Astrocyte of the hippocampus (primary cell): Measurements from ENCODE around the gene CHST9.
A peak's percentile ranks its signal among the peaks of the same experiment; 100 is the strongest.
"Not testable (repeated sequence)": the region's sequence is repeated elsewhere in the genome, so short reads cannot be mapped to it uniquely, and the experiment has no call there.

Source experiments
- DNase-seq: peaks from one replicate; pipeline ENCODE4 v3.0.0; 2011; ENCODE audit warnings: low read depth, low spot score

The CHST9 gene

DNA sequence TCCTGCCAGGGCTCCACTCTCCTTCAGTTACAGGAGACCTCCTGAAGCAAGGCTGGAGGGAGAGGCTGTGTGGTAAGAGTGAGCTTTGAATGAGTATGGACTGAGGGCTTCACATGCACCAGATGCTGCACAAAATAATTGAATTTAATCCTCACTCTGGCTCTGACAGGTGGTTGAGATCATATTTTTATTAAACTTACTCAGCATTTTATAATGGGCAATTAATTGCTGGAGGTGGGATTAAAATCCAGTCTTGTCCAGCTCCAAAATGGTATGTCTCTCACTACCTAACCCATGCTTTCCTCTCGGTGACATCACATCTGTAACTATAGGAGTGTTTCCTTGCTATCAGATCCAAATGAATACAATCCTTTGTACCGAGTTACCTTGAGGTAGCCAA lies 253.4 kb downstream of the CHST9 start:
- no peak for DNase-seq

DNA sequence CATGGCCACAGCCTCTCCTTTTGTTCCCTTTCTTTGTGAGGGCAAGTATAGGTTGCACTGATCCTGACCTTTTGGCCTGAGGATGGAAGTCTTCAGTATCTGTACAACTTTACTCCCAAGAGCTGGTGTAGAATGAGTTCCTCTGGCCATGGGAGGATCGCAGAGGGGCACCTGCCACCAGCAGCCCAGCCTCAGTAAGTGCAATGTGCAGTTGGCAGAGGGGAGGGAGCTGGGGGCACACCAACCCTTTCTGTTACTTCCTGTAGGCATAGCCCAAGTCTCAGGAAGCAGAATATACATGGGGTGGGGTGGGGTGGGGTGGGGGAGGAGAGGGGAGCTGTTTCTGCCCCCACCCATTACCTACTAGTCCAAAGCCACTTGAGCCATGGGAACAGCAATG lies 254.5 kb downstream of the CHST9 start:
- DNase-seq = no peak

DNA sequence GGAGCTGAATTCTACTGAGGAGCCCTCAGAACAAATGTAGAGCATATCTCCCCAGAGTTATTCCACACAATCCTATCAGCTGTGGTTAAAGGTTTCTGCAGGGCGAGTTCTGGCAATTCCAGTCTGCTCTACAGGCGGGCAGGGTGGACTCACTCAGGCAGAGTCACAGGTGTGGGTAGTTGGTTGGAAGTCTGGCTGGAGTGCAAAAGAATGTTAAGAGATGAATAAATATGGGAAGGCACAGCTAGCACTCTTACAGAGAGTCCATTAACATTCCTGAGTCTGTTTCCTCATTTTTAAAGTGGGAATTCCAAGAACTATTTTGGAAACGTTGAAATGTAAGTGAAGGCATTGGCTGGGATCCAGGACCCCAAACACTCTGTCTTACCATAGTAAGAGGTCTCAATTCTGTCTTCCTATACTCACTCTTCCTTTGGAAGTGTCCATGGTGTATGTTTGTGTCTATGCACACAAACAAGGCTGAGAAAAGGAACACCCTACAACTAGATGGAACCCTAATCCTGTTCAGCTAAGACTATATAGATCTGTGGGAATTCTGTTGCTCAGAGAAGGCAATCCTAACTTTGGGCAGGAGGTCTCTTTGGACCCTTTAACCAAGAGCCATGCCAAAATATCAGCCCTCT lies 256.3 kb downstream of the CHST9 start:
- peak; percentile 6 for DNase-seq

DNA sequence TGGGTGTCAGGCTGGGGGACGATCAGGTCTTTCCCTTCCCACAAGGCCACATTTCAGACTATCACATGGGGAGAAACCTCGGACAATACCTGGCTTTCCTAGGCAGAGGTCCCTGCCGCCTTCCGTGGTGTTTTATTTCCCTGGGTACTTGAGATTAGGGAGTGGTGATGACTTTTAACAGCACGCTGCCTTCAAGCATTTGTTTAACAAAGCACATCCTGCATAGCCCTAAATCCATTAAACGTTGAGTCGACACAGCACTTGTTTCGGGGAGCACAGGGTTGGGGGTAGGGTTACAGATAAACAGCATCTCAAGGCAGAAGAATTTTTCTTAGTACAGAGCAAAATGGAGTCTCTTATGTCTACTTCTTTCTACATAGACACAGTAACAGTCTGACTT lies 257.3 kb downstream of the CHST9 start:
- not testable (repeated sequence) for DNase-seq

DNA sequence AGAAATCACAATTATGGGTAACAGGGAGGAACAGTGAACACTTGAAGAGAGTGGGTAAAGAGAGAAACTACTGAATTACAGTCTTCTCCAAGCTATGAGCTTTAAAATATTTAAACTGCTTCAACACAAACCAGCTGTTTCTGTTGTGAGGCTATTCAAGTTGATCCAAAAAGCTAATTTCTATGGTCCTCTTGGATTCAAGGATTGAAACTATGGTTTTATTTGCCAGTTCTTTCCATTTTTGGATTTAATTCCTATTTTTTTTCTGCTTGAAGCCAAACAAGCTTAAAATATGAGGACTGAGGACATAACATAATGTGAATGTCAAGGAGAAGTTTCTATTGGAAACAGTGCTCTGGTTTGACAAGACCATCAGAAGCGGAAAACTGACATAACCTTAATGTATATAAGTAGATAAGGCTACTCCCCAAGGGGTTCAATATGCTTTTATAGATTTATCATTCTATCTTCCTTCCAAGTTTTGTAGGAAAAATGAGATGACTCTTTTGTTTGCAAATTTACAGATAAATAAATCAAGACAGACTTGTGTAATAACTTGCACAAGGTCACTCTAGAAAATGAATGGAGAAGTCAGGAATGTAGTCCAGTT lies 258.9 kb downstream of the CHST9 start:
- no peak for DNase-seq

DNA sequence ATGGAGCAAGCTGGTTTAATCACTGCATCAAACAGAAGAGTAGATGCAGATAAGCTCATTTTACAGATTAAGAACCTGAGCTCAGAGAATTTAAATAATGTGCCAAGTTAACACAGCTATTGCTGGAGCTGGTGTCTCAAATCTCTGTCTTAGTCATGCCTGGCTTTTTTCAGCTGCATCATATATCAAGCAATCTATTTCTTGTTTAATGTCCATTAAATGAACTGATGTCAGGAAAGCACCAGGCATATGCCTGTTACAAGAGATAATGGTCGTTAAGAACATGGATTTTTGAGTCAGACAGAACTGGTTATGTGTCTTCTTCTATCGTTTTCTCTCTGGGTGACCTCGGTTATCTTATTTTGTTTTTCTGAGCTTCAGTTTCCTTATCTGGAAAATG lies 259.8 kb downstream of the CHST9 start:
- DNase-seq = no peak

DNA sequence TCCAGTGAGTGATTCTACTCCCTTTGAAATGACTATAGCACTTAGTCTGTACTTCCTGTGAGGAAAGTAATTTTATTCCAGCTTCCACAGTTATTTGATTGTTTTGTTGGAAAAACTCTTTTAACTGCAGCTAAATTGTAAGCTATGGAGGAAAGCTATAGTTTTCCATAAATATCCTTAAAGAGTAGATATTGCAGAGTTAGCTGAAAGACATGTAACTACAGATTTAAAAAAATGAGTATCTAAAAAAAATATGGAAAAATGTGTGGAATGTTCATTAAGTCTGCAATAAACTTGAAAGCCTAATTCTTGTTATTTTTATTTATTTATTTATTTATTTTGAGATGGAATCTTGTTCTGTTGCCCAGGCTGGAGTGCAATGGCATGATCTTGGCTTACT lies 262.8 kb downstream of the CHST9 start:
- DNase-seq = no peak

DNA sequence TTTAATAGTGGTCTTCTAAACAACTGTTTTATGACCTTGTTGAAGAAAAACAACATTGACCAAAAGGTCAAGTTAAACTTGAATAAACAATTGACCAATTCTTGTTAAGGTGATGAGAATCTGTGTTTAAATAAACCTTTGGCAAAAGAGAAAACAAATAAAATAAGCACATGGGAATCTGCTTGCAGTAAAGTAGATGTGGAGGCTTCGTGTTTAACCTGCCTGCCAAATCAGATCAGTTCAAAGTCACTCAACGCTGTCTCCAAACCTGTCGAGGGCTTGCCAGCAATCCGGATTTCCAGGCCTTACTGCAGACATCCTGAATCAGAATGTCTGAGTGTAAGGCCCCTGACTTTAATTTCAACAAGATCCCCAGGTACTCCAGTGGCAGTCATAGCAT lies 264.5 kb downstream of the CHST9 start:
- DNase-seq = no peak

DNA sequence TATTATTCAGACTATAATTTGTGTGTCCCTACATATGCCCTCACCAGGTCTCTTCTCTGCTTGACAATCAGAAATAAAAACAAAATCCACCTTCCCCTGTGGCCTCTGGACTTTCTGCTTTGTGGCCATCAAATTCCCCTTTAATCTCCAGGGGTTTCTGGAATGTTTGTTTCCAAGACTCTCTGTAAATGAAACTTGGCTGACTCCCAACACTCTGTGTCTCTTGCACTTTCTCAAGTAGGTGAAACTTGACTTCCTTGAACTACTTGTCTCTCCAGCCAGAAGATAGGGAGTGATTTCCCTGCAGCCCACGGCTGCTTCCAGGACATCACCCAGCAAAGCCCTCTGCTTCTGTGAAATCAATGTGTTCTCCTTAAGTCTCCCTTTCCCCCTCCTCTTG lies 265.5 kb downstream of the CHST9 start:
- DNase-seq = peak; percentile 77

DNA sequence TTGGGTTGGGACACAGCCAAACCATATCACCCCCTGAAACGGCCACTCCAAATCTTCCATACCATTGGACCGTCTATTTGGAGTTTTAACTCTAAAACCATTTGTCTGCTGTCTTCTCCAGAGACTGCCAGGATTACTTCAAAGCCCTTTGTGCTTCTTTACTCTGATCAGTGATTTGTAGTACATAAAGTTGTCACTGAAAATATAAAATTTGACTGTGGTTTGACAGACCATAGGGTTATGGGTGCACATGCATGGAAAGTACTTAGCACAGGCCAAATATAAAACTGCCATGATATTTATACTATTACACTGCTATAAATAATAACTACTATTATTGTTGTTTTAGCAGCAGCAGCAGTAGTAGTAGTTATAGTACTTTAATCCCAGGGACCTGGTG lies 265.9 kb downstream of the CHST9 start:
- no peak for DNase-seq

DNA sequence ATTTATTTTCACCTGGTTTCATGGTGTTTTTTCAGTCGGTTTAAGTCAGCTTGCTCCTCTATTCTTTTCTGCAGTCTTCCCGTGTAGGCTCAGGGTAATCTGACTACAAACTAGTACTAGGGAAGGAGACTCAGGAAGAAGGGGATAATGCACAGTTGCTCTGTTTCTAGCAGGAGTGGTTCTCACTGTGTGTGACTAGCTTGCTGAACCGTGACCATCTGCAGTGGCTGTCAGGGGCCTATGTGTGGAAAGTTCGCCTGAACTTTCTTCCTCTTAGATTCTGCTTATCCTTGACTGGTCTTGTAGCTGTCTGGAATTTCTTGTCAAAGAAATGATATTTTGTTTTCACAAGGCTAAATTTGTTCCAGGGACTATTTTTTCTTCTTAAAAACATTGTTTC lies 273.3 kb downstream of the CHST9 start:
- peak; percentile 1 for DNase-seq

DNA sequence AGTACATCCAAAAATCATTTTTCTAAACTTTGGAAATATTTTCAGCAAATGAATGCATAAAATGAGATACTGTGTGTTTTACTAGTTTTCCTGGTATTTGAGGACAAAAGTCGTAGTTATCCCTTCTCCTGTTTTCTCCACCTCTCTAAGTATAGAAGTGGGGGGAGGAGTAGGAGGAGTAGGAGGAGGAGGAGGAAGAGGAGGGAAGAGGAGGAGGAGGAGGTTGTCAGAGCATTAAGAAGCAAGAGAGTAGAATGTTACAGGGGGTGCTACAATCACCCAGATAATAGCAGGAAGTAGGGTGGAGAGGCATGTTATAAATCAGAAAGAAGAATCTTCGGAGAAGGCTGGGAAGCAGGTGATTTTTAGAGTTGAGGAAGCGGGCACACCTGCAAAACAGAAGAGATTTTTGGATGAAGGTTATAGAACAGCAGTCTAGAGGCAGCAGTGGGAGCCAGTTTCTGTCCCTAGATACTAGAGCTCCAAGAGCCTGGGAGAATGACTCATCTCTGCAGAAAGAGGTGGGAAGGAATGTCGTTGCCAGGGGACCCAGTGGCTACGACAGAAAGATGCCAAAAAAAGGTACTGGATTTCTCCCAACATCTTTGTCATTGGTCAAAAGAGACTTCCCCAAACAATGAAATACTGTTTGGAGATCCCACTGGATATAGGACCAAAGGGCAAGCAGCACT lies 275.4 kb downstream of the CHST9 start:
- peak; percentile 74 for DNase-seq

DNA sequence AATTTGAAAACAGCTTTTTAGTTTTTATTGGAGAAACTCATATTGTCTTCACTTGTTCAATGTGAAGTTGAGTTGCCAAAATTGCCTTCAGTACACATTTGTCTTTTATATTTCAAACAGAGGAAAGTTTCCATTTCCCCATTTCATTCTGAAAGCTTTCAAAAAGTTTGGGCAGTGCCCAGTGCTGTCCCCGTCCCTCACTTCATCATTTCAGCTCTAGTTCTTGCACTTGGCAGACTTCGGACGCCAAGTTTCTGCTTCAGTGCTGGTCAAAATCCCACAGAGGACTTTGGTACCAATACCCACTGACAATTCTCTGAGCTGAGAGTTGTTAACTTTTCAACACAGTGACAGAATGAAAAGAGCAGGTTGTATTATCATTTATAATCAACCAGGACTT lies 276.2 kb downstream of the CHST9 start:
- DNase-seq = no peak

DNA sequence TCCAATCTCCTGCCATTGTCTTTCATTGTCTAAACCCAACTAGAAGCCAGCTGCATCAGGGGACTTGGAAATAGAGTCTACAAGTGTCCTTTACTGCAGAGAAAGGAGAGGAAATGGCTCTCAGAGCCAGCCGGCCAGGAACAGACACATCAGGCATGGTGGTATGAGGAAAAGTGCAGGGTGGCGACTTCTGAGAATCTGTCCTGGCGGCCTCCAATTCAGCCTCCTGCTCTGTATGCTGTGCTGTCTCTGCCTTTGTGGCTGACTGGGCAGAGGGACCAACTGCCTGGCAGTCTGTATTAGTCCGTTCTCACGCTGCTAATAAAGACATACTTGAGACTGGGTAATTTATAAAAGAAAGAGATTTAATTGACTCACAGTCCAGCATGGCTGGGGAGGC lies 282.8 kb downstream of the CHST9 start:
- no peak for DNase-seq

DNA sequence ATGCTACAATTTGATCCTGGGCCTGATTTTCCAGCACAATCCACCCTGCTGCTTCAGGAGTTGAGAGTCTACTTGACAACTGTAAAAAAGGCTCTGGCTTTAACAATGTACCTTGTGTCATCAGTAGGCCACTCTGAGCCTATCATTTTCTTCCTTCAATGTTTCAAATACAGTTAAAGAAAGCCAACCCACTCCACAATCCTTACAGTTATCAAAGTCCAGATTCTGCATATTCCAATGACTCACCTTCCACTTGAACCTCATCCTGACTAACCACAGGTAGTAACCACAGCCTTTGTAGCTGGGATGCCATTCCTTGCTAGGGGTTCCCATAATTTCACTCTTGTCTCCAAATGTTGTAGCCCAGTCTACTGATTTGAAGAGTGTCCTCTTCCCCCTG lies 284.1 kb downstream of the CHST9 start:
- peak; percentile 45 for DNase-seq

DNA sequence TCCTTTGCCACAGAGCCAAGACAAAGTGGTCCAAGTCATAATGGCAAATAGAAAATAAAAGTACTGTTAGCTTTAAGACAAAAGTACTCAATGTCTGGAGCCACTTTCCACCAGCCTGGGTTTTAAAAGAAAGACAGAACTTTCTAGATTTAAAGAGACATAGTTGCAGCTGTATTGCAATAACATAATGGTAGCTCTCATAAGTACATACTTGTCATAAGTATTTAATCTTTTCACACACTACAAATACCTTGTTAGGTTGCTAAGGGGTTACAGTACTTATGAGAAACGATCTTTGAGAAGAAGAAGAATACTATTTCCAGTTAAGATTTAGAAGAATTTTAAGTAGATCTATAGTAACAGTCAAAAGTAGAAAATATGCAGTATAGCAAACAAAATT lies 290.7 kb downstream of the CHST9 start:
- no peak for DNase-seq

DNA sequence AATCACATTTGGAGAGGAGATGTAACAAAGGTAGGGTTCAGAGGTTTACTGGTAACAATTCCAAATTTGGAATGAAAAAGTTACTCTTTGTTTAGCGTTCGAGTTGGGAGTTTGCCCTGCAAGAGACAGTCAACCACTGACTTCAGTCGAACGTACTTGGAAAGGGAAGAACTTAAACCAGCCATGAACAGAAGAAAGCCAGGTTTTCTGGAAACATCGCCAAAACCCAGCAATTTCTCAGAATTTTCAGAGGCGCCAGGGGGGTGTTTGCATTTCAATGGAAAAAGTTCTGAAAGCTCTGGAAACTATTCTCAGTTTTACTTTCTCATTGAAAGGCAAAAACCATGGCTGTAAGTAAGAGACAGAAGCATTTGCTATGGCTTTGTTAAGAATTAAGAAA lies 291.1 kb downstream of the CHST9 start:
- peak; percentile 26 for DNase-seq

DNA sequence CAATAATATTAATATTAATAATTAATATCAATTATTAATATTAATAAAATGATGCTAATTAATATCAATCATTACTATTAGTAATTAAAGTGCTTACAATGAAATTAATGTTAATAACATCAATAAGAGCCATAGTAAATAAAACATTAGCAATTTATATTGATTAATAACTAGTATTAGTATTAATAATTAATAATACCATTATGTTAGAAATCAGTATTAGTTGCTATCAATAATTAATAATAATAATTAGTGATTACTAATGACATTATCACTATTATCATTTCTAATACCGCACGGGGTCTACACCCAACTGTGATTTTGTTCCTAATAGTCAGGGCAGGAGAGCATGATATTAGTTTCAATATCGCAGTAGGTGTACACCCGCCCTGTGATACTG lies 296.8 kb downstream of the CHST9 start:
- no peak for DNase-seq

DNA sequence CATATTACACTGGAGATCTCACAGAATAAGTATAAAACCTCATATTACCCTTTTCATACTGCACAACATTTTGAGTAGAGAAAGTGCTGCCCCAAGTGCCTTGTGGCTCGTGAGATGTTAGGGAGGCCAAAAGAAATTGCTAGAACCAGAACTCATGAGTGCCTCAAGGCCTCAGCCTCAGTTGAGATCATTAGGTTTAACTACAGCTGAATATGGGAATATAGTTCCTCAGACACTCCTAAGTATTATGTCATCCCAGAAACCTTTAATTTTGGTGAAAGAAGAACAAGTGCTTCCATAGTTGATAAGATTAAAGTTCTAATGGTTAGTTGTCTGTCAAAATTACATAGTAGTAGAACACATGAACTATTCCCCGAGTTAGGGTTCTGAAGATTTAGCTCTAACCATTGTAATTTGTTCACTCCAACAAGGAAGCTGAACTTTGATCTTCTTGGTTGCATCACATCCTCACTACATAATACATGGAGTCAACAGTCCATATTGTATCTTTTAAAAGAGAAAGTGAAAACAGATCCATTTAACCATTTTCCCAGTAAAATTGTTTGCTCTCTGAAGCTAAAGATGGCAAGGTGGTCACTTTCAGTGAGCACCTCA lies 310.0 kb downstream of the CHST9 start:
- DNase-seq = no peak

DNA sequence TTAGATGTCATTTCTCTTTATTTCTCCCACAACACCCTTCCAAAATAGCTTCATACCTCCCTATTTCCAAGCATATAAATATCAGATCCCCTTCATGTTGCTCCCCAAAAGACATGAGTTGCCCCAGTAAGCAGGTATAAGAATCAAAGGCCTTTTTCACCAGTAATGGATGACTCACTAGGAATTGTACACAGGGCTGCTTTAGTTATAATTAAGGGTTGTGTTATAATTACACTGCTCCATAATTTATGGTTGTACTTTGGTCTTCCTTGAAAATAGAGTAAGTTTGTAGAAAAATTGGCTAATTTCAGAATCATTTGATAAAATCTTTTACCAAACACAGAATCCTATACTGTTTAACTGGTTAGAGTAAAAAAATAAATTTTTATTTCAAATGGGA lies 310.8 kb downstream of the CHST9 start:
- DNase-seq = no peak

DNA sequence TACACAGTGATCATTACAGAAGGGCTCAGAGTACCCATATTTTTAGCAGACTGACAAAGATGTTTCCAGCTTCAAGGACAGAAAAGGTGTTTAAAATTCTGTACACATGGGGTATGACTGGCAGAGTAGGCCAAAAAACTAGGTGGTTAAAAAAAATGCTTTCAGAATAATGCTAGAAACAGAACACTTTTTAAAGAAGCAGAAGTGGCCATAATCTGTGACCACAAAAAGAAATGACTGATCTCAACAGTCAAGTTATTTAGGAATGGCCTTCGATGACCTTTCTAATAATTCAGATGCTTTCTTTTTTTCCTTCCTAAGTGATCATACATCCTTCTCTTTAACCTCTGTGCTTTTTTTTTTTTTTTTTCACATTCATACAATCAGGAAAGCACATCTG lies 315.5 kb downstream of the CHST9 start:
- no peak for DNase-seq

DNA sequence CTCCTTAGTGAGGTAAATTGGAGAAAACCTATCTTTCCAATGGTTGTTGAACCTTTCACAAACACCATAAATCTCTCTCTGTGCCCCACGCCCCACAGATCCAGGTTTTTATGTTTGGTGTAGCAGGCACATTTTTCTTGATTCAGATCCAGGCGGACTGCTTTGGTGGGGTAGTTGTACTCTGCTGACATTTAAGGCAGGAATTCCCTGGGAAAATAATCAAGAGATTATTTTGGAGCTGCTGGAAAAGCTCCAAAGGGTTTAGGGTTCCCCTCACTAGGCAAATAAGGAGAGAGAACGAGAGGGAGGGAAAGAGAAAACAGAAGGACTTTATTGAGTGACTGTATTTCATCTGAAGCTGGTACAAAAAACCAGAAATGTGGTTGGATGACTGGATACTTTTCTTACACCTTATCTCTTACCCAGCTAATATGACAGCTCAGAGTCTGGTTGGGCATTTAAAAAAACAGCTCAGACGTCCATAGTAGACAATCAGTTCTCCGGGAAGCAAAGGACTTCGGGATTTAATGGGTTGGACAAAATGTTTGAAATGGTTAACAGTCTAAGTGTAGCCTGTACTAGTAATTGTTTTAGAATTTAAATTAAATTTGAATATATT lies 316.0 kb downstream of the CHST9 start:
- DNase-seq = peak; percentile 45
